HG02840 (cell line): ENCODE data around the gene CIRBP.

Experiments used
- ATAC-seq: cut with Tn5 transposase; IDR thresholded peaks from one replicate; pipeline ENCODE4 v1.9.1; 2021; ENCODE audit warnings: mild to moderate bottlenecking, moderate library complexity, moderate number of reproducible peaks; ENCODE audit not compliant: unreplicated experiment, low FRiP score

The CIRBP gene

GRCh38 chr19:1229924-1230782 lies 39.0 kb upstream of the CIRBP start:
- no peak for ATAC-seq

DNA sequence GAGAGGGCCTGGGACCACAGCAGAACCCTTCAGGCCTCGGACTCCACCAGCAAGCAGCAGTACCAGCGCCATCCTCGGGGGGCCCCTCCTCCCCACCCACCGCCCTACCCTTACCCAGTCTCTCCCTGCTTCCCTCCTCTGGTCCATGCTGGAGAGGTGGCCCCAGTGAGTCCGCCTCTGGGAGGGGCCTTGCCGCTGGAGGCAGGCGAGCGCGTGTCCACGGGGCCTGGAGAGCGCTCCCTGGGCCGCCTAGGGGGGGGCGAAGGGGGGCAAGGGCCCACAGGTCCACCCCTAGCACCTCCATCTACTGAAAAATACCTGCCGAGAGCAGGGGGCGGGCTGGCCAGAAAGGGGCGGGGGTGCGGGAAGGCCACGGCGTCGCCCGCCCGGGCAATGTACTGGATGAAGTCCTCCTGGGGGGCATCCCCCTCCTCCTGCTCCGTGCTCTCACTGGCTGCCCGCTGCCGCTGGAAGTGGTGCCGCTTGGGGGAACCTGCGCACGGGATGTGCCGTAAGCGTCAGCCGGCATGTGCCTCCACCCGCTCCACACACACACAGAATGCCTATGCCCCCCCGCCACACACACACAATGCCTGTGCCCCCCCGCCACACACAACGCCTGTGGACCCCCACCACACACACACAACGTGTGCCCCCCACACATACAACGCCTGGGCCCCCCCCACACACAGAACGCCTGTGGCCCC lies 38.2 kb upstream of the CIRBP start:
- no peak for ATAC-seq

DNA sequence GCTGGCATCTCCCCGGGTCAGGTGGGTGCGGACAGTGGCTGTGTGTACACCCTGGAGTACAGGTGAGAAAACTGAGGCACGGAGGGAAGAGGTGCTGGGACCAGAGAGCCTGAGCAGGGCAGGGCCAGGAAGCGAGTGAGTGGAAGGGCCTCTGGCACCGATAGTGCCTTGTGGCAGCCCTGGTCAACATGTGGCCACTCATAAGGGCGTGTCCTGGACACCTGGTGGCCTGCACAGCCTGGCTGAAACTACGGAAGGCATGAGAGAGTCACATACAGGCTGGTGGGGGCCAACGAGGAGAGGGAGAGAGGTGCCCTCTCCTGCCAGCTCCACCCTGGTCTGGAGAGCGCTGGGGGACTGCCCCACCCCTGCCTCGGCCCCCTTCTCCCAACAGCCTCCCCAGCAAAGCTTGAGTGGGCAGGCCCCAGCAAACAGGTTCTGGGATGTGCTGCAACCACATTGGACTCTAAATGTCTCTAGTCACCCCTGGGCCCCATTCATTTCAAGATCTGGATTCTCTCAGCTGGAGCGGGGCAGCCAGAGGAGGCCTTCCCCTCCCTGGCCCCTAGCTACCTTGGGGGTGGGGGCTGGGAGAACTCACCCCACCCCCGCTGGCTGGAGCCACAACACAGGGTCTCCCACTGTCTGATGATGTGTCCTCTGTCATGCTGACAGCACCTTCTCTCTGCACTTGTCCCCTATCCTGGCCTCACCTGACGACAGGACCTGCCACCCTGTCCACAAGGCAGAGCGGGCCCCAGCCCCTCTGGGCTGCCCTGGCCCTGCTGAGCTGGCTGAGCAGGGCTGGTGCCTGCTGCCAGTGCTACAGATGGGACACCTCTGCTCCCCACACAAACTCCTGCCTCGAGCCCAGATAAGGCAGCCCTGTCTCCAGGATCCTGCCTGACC lies 37.1 kb upstream of the CIRBP start:
- ATAC-seq: no peak

DNA sequence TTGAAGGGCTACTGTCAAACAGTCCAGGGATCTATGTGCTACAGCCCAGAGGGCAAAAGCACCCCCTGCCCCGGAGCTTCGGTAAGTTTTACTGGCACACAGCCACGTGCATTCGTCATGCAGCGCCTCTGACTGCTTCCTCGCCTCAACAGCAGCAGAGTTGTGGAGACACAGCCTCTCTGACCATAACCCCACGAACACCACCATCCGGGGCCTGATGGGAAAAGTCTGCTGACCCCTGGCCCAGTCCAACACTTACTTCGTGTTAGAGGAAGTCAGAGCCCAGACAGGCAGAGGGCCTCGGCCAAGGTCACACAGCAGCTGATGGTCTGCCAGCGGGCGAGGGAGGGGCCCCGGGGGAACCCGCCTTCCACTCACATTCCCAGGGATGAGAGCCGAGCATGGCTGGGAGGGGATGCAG lies 36.5 kb upstream of the CIRBP start:
- ATAC-seq: no peak

DNA sequence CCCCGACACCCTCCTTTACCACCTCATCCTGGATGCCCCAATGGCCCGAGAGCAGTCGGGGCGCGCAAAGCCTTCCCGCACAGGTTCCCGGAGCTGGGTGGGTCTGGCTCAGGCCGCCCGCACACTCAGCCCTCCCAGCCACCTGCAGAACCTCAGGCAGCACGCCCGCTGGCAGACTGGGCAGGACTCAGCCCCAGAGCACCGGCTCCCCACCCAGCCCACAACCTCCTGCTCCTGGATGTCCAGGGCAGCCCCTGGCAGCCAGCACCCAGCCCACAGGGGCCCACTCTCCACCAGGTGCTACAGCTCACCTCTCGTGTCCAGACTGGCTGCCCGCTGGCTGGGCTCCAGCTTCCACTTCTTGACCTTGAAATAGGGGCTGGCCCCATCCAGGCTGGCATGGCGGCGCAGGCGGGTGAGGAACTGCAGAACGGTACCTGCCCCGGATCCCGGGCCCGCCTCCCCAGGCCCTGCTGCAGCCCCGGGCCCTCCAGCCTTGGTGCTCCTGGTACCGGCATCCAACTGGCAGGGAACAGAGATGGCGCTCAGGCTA lies 35.9 kb upstream of the CIRBP start:
- no peak for ATAC-seq

DNA sequence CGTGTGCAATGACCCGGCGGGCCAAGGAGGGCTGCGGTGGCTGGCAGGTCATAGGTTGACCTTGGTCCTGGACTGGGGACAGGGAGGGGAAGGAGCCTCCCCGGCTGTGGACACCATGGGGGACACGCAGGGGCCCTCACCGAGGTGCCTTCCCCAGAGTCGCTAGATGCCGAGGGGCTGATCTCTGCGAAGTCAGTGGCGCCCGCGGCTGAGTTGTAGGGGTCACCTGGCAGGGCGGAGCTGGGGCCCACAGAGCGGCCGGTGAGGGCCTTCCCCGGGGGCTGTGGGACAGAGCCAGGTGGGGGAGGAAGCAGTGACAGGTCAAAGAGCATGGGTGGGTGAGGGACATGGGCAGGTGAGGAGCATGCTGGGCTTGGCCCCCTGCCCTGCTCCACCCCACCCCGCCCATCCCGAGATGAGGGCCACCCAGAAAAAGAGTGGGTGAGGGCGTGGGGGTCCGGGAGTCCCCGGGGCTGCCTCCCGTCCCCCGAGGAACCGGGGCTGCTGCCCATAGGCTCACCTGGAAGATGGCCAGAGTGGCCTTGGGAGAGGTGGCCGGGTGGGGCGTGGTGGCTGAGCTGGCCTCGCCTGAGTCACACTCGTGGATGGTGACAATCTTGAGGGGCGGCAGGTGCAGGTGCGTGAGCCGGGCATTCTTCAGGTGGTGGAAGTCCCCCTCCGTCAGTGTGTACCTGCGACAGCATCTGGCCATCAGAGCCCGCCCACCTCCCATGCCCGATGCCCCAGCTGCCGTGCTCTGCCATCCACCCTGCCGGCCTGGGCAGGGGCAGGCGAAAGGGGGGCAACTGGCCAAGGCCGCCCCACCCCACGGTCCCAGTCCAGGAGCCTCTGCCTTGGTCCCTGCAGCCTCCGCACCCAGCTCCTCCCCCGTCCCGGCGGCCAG lies 34.8 kb upstream of the CIRBP start:
- no peak for ATAC-seq

GRCh38 chr19:1234955-1235380 lies 34.2 kb upstream of the CIRBP start:
- ATAC-seq: no peak

DNA sequence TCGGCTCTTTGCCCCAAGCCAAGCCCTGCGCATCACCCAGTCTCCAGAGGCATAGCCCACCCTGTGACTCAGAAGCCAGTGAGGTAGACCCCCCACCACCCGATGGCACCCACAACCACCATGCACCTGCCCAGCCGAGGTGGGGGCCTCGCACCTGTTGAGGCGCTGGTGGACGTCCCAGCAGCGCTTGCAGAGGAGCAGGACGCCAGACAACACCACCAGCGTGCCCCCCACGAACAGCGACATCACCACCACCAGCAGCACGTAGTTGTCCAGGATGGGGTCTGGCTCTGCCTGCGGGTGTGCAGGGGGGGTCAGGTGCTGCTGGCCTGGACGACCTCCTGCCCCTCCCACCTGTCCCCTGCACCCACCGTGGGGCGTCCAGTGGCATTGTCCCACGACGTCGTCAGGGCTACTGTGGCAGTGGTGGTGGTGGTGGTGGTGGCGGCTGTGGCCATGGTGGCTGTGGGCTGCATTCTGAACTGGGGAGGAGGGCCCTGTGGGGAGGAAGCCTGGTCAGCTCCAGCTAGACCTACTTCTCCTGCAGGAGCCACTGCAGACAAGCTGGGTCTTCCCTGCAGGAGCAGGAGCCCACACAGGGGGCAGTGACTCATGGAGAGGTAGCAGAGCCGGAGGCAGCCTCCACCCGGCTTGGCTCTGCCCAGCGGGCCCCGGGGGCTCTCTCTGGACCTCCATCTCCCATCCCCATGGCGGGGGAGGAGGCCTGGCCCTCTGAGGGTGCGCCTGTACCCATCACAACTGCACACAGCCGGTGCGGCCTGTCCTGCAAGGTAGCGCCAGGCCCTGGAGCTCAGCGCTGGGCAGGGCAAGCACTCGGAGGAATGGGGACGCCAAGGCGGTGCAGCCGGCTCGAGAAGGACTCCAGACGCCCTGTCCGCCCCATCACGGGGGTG lies 33.2 kb upstream of the CIRBP start:
- ATAC-seq: no peak

DNA sequence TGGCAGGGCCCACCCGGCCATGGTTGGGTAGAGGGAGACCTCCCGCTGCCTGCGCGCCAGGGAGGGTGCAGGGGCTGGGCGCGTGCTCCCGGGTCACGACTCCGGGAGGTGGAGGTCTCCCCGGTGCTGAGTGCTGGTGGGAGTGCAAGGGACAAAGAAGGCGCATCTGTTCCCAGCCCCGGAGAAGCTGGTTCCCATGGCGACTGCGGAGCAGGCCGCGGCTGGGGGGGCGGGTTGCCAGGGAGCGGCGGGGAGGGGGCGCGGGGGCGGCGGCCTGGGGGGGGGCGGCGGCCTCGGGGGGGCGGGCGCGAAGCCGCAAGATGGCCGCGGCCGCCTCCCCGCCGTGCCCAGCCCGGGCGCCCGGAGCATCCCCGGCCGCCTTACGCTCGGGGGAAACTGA lies 32.6 kb upstream of the CIRBP start:
- ATAC-seq: no peak

GRCh38 chr19:1237027-1237659 lies 32.0 kb upstream of the CIRBP start:
- ATAC-seq: no peak

DNA sequence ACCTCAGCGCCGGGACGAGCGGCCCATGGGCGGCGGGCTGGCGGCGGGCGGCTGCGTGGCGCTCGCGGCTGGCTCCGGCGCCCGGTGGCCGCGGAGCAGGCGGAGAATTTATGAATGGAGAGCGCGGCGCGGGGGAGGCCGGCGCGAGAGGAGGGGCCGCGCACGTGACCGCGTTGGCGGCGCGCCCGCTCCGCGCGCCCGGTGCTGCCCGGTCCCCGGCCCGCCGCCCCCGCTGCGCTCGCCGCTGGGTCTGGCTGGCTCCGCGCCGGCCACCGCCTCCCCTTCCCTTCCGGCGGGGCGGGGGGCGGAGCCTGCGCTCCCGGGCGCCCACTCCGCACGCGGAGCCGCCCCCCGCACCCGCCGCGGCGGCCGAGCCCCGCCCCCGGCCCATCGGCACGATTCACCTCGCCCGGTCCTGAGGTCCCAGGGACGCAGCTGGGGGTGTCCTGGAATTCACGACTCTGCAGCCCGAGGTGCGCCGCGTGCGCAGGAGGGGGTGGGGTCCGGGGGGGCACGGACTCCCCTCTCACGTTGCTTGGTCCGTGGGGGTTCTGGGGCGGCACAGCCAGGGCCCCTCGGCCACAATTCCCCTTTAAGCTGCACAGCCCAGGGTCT lies 31.3 kb upstream of the CIRBP start, which contains the start of gene CBARP:
TSS of gene CBARP (minus strand) at position 252 of the 615 bp plus-strand sequence. CDS start 1,905 bp downstream, outside the sequence.
- no peak for ATAC-seq

GRCh38 chr19:1238369-1239303 lies 30.5 kb upstream of the CIRBP start:
- no peak for ATAC-seq

- ATAC-seq: no peak
Measured at GRCh38 chr19:1239420-1239795, 29.7 kb upstream of the CIRBP start.

GRCh38 chr19:1239796-1240737 lies 29.1 kb upstream of the CIRBP start:
- ATAC-seq: no peak

GRCh38 chr19:1240925-1241324 lies 28.2 kb upstream of the CIRBP start:
- ATAC-seq: no peak
